Measurements from ENCODE around the gene TMOD2.
A peak's percentile ranks its signal among the peaks of the same experiment; 100 is the strongest.

TMOD2 gene

DNA sequence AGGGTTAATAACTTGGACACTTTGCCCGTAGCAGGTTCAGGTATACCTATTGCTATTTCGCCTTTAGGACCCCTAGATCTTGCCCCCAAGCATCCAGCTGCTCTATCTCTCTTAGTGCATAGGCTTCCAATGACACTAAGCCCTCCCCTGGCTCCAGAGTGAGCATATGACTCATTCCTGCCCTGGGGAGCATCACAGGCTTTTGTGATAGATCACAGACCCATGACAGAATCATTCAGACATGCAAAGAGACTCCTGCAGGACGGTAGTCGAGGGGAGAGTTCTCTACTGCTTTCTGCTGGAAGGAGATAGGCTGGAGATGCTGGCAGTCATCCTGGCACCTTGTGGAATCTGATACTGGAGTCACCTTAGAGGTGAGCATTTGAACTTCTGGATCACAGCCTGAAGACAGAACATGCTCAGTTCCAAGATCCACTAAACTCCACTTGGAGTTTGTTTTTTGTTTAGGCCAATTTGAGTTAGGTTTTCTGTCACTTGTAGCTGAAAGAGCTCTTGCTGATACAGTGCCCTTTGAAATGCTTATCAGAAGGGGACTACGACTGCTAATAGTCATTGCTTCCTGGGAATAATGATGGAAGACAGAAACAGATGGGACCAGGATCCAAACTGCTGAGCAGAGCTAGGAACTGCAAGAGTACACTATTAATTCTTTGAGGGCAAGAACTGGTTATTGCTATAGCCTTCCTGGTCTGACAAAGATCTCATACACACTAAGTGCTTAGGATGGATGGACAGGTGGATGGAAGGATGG, 24.9 kb upstream of the TMOD2 start:
- H3K4me1 Mint-ChIP-seq (ENCODE audit: low read depth) = peaks cover 78% of the 10 kb centered on the region
- peak overlapping the region; percentile 11 for H3K4me3 Mint-ChIP-seq
- no peaks in the 10 kb centered on the region for H3K9me3 Mint-ChIP-seq (ENCODE audit: low read depth)
- peak overlapping the region; percentile 83 for H3K27ac Mint-ChIP-seq
- no peaks in the 10 kb centered on the region for H3K27me3 Mint-ChIP-seq
- peaks cover 13% of the 10 kb centered on the region for H3K36me3 Mint-ChIP-seq

DNA sequence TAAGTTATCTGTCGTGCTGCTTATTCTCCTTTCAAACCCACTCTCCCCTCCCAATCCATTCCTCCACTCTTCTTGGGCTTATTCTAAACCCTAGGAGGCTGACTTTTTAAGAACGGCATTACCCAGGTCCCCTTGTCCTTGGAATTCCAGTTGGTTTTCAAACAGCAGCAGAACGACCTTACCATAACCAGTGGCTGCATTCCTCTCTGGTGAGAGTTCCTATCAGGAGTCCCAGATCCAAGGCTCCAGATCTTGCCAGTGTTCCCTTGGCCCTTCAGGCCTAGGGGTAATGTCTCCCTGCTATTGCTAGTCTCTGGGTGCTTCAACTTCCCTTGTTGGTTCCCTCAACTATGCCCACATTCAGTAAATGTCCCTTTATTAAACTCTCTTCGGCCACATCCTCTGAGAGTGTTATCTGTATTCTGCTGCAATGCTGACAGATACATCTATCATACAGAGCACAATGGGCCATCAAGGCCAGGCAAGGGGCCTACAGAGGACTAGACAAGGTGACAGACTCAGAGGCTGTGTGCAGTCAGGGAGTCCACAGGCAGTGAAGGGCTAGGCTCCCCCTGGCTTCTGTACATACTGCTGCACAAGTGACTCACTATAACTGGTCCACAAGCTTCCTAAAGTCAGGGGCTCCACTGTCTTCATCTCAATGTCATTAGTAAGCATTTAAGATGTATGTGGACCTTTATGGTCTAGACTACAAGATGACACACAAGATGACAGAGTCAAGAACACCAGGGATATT, 24.1 kb upstream of the TMOD2 start:
- Mint-ChIP-seq H3K27ac (peak overlapping the region; percentile 46), H3K27me3 (no peaks in the 10 kb centered on the region), H3K4me1 (ENCODE audit: low read depth) (peaks cover 80% of the 10 kb centered on the region), H3K36me3 (peaks cover 5% of the 10 kb centered on the region), H3K9me3 (ENCODE audit: low read depth) (no peaks in the 10 kb centered on the region), H3K4me3 (no peak overlapping the region)

DNA sequence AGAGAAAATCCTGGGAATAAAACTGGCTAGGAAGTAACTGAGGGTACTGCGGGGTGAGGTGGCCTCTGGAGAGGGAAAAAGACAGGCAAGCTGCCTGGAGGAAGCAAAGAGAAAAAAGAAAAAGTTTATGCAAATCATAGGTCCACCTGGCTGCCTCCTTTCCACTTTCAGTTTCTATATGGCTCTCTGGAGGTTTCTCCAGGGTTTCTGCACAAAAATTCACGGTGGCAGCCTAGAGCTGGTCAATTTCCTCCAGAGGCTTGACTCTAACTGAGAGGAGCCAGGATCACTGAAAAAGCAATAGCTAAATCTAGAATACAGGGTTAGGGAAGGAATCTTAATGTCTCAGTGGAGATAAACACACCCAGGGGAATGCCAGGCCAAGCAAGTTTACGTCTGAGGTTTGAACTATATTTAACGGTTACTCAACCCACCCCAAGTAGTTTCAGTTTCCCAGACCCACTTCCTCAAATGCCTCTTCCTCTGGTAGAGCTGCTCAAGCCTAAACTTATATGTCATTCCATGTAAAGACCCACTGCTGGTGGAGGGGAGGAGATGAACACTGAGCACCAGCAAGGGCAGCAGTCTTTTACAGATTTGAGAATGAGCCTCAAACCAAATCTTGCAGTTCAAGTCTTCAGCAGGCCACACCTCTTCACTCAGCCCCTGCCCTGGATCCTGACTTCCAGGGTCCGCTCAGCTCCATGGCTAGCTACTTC, 19.7 kb upstream of the TMOD2 start:
- Mint-ChIP-seq H3K27ac (peak overlapping the region; percentile 93), H3K36me3 (peaks cover 12% of the 10 kb centered on the region), H3K4me1 (ENCODE audit: low read depth) (peaks cover 92% of the 10 kb centered on the region), H3K9me3 (ENCODE audit: low read depth) (no peaks in the 10 kb centered on the region), H3K4me3 (peak overlapping the region; percentile 87), H3K27me3 (no peaks in the 10 kb centered on the region)

DNA sequence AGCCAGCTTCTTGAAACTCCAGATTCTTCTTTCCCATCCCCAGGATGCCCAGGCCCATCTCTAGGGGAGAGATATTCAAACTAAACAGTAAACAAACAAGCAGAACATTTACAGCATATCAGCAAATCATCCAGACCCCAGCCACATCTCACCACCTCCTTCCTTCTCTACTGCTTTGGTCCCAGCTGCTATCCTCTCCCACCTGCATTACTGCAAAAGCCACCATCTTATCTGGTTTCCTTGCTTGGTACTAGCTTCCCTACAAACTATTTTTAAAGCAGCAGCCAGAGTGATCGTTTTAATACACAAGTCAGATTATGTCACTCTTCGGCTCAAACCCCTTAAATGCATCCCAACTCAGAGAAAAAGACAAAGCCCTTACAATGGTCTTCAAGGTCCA, 18.8 kb upstream of the TMOD2 start:
- H3K4me3 Mint-ChIP-seq = peak overlapping the region; percentile 87

DNA sequence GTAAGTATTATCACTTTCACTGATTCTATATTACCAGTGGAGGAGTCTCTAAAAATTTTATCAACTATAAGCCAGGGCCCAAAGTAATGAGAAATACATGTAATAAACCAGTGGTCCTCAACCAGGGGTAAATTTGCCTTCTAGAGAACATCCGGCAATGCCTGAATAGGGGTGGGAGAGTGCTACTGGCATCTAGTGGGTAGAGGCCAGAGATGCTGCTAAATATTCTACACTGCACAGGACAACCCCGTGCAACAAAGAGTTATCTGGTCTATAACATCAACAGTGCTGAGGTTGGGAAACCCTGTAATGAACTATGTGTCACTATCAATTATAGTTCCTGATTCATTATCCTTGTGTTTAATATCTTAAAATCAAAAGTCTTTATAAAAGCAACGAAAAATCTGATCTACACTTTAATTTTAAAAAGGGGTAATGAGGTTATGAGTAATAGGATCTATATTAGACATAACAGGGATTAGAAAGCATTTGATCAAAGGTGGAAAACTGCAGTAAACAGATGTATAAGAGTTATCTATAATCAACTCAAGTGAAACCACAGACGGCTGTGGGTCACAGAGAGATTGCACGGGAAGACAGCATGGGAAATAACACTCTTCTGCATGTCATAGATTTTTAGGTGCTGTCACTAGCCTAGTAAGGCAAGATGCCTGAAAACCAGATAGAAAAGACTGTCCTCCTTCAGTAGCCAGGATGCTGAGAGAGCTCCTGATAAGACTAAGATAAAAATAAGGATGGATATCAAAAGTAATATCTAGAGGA, 16.0 kb upstream of the TMOD2 start:
- Mint-ChIP-seq H3K4me1 (ENCODE audit: low read depth) (peaks cover 74% of the 10 kb centered on the region), H3K27ac (peak overlapping the region; percentile 96), H3K4me3 (peak overlapping the region; percentile 94), H3K36me3 (peaks cover 12% of the 10 kb centered on the region), H3K9me3 (ENCODE audit: low read depth) (no peaks in the 10 kb centered on the region), H3K27me3 (no peaks in the 10 kb centered on the region)

More for the DNA sequence above, 18.8 kb upstream of the TMOD2 start:
- Mint-ChIP-seq H3K4me1 (ENCODE audit: low read depth) (peaks cover 83% of the 10 kb centered on the region), H3K9me3 (ENCODE audit: low read depth) (no peaks in the 10 kb centered on the region), H3K27ac (peak overlapping the region; percentile 93), H3K36me3 (peaks cover 12% of the 10 kb centered on the region), H3K27me3 (no peaks in the 10 kb centered on the region)

DNA sequence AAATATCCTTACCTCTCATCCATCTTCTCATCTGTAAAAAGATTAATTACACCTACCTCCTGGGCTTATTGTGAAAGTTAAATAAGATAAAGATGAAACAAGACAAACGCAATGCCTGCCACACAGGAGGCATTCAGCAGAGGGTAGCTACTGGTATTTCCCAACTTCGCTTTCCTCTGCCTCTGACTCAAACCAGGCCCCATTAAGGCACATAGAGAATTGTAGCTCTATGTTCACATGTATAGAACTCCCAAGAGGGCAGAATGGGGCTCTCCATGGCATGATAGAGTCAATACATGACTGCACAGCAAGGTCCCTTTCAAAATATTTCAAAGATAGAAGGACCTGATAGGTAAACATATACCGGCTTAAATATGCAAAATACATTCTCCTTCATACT, 15.3 kb upstream of the TMOD2 start:
- no peaks in the 10 kb centered on the region for H3K9me3 Mint-ChIP-seq (ENCODE audit: low read depth)
- H3K36me3 Mint-ChIP-seq = peaks cover 7% of the 10 kb centered on the region
- peaks cover 68% of the 10 kb centered on the region for H3K4me1 Mint-ChIP-seq (ENCODE audit: low read depth)
- no peaks in the 10 kb centered on the region for H3K27me3 Mint-ChIP-seq
- H3K4me3 Mint-ChIP-seq = peak overlapping the region; percentile 94
- peak overlapping the region; percentile 96 for H3K27ac Mint-ChIP-seq

DNA sequence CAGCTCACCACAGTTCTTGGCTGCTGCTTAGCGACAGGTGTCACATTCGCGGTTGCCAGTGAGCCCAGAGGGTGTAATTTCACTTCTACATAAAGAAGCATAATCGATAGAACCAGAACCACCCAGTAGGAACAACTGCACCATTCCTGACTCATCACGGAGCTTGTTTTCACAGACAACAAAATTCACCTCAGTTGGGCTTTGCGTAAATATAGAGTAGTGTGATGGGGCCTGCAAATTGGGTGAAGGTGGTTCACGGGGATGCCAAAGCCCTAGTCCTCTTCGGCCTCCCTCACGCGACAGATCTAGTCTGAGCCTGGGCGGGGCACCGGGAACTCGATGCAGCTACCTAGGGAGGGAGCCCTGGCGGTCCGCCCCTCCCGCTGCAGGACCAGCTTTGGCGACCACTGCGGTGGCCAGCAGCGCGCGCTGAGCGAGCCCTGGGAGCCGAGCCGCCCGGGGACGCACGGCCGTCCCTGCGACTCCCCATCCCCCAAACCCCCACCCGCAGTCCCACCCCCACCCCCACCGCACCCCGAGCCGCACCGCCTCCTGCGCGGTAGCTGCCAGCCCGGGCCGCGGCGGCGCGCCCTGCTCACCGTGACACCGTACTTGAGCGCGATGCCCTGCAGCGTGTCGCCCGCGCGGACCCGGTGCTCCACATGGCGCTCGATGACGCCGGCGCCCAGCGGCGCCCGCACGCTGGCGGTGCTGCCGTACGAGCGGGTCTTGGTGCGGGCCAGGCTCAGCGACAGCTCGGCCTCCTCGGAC, 14.5 kb upstream of the TMOD2 start:
- H3K4me1 Mint-ChIP-seq (ENCODE audit: low read depth) = peaks cover 59% of the 10 kb centered on the region
- no peaks in the 10 kb centered on the region for H3K9me3 Mint-ChIP-seq (ENCODE audit: low read depth)
- H3K27me3 Mint-ChIP-seq = no peaks in the 10 kb centered on the region
- H3K4me3 Mint-ChIP-seq = peak overlapping the region; percentile 94
- peak overlapping the region; percentile 96 for H3K27ac Mint-ChIP-seq
- H3K36me3 Mint-ChIP-seq = peaks cover 7% of the 10 kb centered on the region

DNA sequence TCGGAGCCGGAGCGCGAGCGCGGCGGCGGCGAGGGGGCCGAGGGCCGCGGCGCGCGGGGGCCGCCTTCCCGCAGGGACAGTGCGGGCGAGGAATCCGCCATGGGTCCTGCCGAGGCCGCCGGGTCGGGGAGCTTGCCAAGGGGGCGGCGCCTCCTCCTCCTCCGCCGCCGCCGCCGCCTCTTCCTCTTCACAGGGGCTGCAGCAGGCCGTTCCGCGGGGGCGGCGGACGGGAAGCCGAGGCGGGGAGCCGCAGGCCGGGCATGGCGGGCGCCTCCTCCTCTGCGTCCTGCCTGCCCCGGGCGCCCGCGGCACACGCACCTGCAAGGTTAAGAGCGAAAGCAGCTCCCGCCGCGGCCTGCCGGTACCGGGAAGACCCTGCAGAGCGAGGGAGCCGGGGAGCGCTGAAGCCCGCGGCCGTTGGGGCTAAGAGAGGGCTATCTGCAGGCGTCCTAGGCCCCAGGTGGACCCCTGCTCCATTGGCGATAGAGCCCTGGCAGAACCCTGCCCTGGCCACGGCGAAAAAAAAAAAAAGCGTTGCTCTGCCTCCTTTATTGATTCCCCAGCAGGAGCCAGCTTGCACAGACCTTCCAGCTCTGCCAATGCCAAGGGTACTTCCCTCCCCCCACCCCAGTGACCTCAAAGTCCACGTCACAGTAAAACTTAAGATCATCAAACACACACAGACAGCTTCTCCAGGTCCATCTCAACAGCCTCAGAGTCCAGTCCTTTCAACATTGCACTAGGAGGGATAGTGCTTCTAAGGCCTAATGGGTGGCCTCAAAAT, 13.7 kb upstream of the TMOD2 start, which contains the start of gene LYSMD2:
LYSMD2 (minus strand) TSS at position 134 of the 784 bp plus-strand sequence; CDS start at position 101, 33 bp downstream.
- Mint-ChIP-seq H3K27me3 (no peaks in the 10 kb centered on the region), H3K4me3 (peak within 1 kb of the TSS; percentile 94), H3K36me3 (peaks cover 7% of the 10 kb centered on the region), H3K27ac (peak within 1 kb of the TSS; percentile 96), H3K9me3 (ENCODE audit: low read depth) (no peaks in the 10 kb centered on the region), H3K4me1 (ENCODE audit: low read depth) (peaks cover 52% of the 10 kb centered on the region)

DNA sequence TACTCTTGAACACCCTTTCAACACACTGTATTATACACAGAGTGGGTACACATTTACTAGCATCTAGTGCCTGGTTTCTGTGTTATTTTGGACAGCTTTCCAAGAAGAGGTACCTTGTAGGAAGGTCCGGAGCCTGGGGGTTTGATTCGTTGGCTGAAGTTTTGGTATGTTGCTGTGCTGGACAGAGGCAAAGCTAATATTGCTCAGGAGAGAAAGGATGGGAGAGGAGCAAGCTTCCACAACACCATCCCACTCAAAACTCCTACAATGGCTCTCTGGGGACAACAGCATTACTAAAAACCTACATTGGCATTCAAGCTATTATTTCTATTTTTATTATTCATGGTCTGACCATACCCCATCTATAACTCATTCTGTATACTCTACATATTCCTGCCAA, 12.8 kb upstream of the TMOD2 start:
- peak overlapping the region; percentile 96 for H3K27ac Mint-ChIP-seq
- no peaks in the 10 kb centered on the region for H3K9me3 Mint-ChIP-seq (ENCODE audit: low read depth)
- H3K4me3 Mint-ChIP-seq = peak overlapping the region; percentile 84
- H3K4me1 Mint-ChIP-seq (ENCODE audit: low read depth) = peaks cover 43% of the 10 kb centered on the region
- no peaks in the 10 kb centered on the region for H3K27me3 Mint-ChIP-seq
- H3K36me3 Mint-ChIP-seq = peaks cover under 1% of the 10 kb centered on the region

DNA sequence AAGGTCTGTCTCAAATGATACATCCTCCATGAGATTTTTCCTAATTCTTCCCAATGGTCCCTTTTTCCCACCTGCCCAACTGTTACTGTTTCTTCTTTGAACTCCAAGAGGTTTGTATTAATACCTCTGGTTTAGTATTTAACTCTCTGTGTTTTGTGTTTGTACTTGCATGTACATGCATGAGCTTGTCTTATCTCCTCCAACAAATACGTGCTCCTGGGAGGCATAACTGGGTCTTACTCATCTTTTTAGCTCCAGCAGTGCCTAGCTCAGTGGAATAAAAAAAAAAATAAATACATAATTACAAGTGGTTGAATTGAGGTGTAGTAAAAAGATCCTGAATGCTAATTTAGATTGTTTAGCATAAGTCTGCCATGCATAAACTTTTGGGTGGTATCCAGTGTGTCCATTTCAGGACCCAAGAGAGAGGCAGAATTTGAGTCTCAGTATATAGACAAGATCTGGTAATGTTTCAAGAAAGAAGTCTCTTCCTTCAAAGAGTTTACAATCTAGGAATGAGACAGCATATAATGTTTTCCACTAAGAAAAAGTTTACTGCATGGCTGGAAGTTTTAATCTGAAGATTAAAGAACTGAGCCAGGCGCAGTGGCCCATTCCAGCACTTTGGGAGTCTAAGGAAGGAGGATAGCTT, 12.2 kb upstream of the TMOD2 start:
- no peaks in the 10 kb centered on the region for H3K9me3 Mint-ChIP-seq (ENCODE audit: low read depth)
- H3K27me3 Mint-ChIP-seq = no peaks in the 10 kb centered on the region
- peak overlapping the region; percentile 13 for H3K27ac Mint-ChIP-seq
- H3K36me3 Mint-ChIP-seq = no peaks in the 10 kb centered on the region
- H3K4me3 Mint-ChIP-seq = peak overlapping the region; percentile 84
- H3K4me1 Mint-ChIP-seq (ENCODE audit: low read depth) = peaks cover 38% of the 10 kb centered on the region

DNA sequence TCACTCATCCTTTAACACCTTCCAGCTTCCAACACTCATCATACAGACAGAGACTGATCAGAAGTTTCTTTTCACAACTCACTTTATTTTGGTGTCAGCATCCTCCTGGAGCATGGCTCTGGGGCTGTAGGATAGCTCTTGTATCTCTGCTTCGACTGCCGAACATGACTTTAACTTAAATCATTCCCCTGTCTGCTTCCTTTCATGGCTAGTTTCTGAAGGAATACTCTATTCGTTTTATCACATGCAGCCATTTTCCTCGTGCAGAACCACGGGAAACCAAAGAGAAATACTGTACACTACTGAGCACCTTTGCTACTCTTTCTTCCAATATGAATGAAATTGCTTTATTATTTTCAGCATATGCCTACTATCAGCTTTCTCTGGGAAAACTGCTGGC, 2.1 kb upstream of the TMOD2 start:
- peaks cover 27% of the 10 kb centered on the region for H3K4me1 Mint-ChIP-seq (ENCODE audit: low read depth)
- H3K27me3 Mint-ChIP-seq = peaks cover 3% of the 10 kb centered on the region
- no peak overlapping the region for H3K27ac Mint-ChIP-seq
- no peaks in the 10 kb centered on the region for H3K36me3 Mint-ChIP-seq
- H3K9me3 Mint-ChIP-seq (ENCODE audit: low read depth) = no peaks in the 10 kb centered on the region
- H3K4me3 Mint-ChIP-seq = no peak overlapping the region

DNA sequence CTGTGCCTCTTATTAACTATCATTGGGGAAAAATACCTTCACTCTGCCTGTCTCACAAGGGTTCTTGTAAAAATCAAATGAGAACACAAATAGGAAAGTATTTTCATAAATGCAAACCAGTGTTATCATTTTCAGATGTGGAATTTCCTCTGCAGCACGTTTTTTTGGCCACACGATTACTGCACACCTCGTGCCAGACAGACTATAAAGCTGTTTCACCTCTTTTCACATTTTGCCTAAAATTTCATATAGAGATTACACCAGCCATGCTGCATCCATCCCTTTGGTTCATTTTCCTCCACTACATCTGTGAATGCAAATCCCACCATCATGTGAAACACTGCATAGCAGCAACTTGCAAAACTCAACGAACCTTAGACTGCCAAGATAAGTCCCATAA, 1.2 kb upstream of the TMOD2 start:
- Mint-ChIP-seq H3K27ac (no peak overlapping the region), H3K36me3 (no peaks in the 10 kb centered on the region), H3K4me3 (peak overlapping the region; percentile 88), H3K9me3 (ENCODE audit: low read depth) (no peaks in the 10 kb centered on the region), H3K4me1 (ENCODE audit: low read depth) (peaks cover 32% of the 10 kb centered on the region), H3K27me3 (peaks cover 2% of the 10 kb centered on the region)

All from activated naive CD8-positive, alpha-beta T cell (primary cell).